ENCODE data around the gene ARHGAP30. TPM values are rescaled to one million over a fixed set of nuclear protein-coding genes. Genes with fewer than 3 reads are reported as not detected.
A peak's percentile ranks its signal among the peaks of the same experiment; 100 is the strongest.

ARHGAP30 gene
- total RNA-seq, 1 experiment from 2014 or later, result 0.55 TPM

DNA sequence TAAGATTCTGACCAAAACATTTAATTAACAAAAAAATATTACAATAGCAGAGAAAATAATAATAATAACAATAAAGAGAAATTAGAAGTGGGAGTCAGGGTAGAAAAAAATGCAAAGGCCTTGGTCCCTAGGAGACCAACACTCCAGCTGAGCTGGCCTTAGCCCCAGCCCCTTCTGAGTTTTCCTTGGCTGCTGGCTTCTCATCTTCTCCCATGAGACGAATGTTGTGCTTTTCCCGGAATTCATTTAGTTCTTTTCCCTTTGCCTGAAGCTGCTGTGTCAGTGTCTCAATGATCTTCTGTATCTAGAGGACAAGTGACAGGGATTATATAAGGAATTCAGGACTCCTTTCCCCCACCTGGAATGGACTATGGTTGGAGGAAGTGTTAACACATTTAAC lies 30.9 kb upstream of the ARHGAP30 start:
- peaks cover 12% of the 10 kb centered on the region for H4K20me1 ChIP-seq (ENCODE audit: low read length)
- H3K27me3 ChIP-seq (ENCODE audit: low read length), result no peaks in the 10 kb centered on the region
- intact Hi-C loops (cut with micrococcal nuclease), result loop anchor here (1.0 kb wide), 1 partner anchor 15 kb away; no protein-coding TSS in a partner anchor
- H3K4me3 ChIP-seq (ENCODE audit: low read length), result no peak overlapping the region
- H3K4me2 ChIP-seq (ENCODE audit: low read length), result no peak overlapping the region
- H3K27ac ChIP-seq (ENCODE audit: low read length), result peak overlapping the region; percentile 55
- POLR2A ChIA-PET (ENCODE audit: unreplicated experiment), result interaction anchor here (0.6 kb wide), 1 partner anchor 953 kb away, joined by 4 read pairs; no protein-coding TSS in a partner anchor
- no peak overlapping the region for H3K9ac ChIP-seq (ENCODE audit: low read length)
- no peaks in the 10 kb centered on the region for H3K9me2 ChIP-seq (replicated peaks; ENCODE audit: low read length)
- TF ChIP-seq, protein P1, sequence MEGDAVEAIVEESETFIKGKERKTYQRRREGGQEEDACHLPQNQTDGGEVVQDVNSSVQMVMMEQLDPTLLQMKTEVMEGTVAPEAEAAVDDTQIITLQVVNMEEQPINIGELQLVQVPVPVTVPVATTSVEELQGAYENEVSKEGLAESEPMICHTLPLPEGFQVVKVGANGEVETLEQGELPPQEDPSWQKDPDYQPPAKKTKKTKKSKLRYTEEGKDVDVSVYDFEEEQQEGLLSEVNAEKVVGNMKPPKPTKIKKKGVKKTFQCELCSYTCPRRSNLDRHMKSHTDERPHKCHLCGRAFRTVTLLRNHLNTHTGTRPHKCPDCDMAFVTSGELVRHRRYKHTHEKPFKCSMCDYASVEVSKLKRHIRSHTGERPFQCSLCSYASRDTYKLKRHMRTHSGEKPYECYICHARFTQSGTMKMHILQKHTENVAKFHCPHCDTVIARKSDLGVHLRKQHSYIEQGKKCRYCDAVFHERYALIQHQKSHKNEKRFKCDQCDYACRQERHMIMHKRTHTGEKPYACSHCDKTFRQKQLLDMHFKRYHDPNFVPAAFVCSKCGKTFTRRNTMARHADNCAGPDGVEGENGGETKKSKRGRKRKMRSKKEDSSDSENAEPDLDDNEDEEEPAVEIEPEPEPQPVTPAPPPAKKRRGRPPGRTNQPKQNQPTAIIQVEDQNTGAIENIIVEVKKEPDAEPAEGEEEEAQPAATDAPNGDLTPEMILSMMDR (conservative IDR thresholded peaks at IDR 0.05; ENCODE audit: low read depth, low read length), result no peak
- TF ChIP-seq EZH2phosphoT487 (IDR thresholded peaks at IDR 0.05; ENCODE audit: borderline replicate concordance, low read length) (no peak), EZH2 (IDR thresholded peaks at IDR 0.05; ENCODE audit: low read length, unreplicated experiment) (no peak)
- peaks cover 23% of the 10 kb centered on the region for H3K4me1 ChIP-seq (ENCODE audit: insufficient read depth, low read length)
- H3K9me3 ChIP-seq (ENCODE audit: low read length), result no peaks in the 10 kb centered on the region
- H3K79me2 ChIP-seq (ENCODE audit: low read length), result peaks cover 31% of the 10 kb centered on the region
- CTCF ChIA-PET, result interaction anchor here (1.3 kb wide), 1 partner anchor 103 kb away, joined by 5 read pairs; no protein-coding TSS in a partner anchor
- peaks cover 25% of the 10 kb centered on the region for H3K36me3 ChIP-seq (ENCODE audit: low read depth, low read length)
- ATAC-seq (no peak), DNase-seq (no peak)
- no TSS peak for BruUV-seq (replicated peaks)
- no peak overlapping the region for H2AFZ ChIP-seq (ENCODE audit: low read length)
- H3F3A ChIP-seq (ENCODE audit: low read length, unreplicated experiment), result peaks cover 7% of the 10 kb centered on the region

DNA sequence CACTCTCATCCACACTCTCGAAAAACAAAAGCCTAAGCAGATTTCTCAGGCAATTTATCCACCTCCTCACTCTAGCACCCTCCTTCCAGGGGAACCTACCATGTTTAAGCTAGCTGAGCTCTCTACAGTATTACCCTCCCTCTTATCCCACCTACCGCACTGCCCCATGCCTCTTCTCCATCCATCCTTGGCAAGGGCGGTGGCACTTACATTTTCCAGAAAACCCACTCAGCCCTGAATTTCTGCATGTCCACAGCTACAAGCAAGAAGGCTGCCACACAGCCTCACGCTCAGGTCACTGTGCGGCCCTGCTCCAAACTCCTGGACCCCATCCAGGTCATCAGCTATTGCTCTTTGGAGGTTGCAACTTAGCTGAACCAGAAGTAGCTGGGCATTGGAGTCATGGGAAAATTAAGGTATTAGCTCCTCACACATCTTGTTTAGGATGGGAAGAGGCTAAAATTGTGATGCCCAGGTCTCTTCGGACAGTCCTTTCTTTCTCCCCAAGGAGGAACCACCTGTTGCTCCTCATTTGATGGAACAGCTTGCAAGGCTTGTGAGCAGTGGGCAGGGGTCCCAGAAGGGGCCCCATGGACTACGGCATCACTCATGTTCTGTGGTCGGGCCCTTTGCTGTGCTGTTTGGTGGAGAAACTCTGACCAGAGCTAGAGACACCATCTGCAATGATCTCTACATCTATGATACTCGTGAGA lies 29.6 kb upstream of the ARHGAP30 start:
- H3K27ac ChIP-seq (ENCODE audit: low read length), result no peak overlapping the region
- H3K27me3 ChIP-seq (ENCODE audit: low read length), result no peaks in the 10 kb centered on the region
- CTCF ChIA-PET, result interaction anchor here (1.0 to 1.3 kb wide), 2 partner anchors 26 to 102 kb away, joined by 3 to 5 read pairs; no protein-coding TSS in a partner anchor
- H3K4me1 ChIP-seq (ENCODE audit: insufficient read depth, low read length), result peaks cover 23% of the 10 kb centered on the region
- H3F3A ChIP-seq (ENCODE audit: low read length, unreplicated experiment), result peaks cover 7% of the 10 kb centered on the region
- H3K4me3 ChIP-seq (ENCODE audit: low read length), result peak overlapping the region; percentile 74
- no peak overlapping the region for H2AFZ ChIP-seq (ENCODE audit: low read length)
- DNase-seq (no peak), ATAC-seq (peak; percentile 4)
- peaks cover 25% of the 10 kb centered on the region for H3K36me3 ChIP-seq (ENCODE audit: low read depth, low read length)
- H4K20me1 ChIP-seq (ENCODE audit: low read length), result peaks cover 5% of the 10 kb centered on the region
- TSS peak; percentile 49 for BruUV-seq (replicated peaks)
- H3K9ac ChIP-seq (ENCODE audit: low read length), result no peak overlapping the region
- H3K4me2 ChIP-seq (ENCODE audit: low read length), result peak overlapping the region; percentile 93
- H3K9me2 ChIP-seq (replicated peaks; ENCODE audit: low read length), result no peaks in the 10 kb centered on the region
- intact Hi-C loops (cut with micrococcal nuclease), result loop anchor here (2.0 kb wide), 2 partner anchors 34 to 264 kb away; partner anchors contain the start of gene DEDD
- POLR2A ChIA-PET (ENCODE audit: unreplicated experiment), result interaction anchor here (0.5 to 1.1 kb wide), 4 partner anchors 54 to 1092 kb away, joined by 3 to 27 read pairs (median 4); partner anchors contain the start of genes UFC1 and USF1
- TF ChIP-seq EZH2 (IDR thresholded peaks at IDR 0.05; ENCODE audit: low read length, unreplicated experiment) (no peak), EZH2phosphoT487 (IDR thresholded peaks at IDR 0.05; ENCODE audit: borderline replicate concordance, low read length) (no peak)
- TF ChIP-seq, protein P1 (conservative IDR thresholded peaks at IDR 0.05; ENCODE audit: low read depth, low read length), result no peak
- H3K9me3 ChIP-seq (ENCODE audit: low read length), result no peaks in the 10 kb centered on the region
- peaks cover 18% of the 10 kb centered on the region for H3K79me2 ChIP-seq (ENCODE audit: low read length)

All from PC-3 (cell line).